NCI-H774 (cell line): ENCODE measurements around the gene COMMD6.
"Not testable (repeated sequence)": the region's sequence is repeated elsewhere in the genome, so short reads cannot be mapped to it uniquely, and the experiment has no call there.

Experiments
- DNase-seq: peaks from one replicate; lab custom pipeline; 2025; lab: John Stamatoyannopoulos, UW

The COMMD6 gene

DNA sequence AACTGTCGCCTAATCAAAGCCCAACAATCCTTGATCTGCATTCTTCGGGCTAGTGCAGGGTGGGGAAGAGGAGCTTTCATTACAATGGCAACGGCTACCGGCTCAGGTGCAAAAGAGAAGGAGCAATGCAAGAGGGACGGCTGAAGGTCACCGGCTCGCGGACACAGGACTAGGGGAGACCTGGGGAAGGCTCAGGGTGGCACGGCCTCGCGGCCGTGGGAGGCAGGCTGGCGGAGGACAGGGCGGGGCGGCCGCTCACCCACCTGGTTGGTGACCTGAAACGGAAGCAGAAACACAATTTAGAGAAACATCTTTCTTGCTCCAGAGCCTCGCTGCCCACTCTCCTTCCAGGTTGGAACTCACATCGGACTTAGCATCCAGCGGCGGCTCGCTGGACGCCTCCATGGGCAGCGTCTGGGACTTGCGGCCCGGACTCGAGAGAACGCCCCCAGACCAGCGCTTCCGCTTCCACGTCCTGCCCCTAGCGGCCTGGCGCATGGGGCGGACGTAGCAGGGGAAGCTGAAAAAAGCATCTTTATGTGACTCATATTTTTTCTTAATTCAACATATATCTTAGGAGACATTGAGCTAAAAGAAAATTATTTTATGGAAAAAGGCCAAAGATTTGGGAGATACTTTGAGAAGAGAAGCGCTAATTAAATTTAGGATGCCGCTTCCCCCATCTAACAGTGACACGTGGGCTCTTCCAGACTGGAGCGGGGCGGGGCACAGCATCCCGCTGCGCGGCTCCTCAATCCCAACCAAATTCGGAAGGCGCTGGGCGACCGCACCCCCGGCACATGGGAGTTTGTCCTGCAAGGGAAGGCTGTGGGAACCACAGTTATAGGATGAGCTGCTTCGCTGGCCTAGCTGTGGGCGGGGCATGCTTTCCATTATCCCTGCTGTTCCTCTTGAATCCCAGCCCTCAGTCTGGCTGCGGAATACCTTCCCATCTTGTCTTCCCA, at the start of gene COMMD6:
TSS of gene COMMD6 (minus strand) at position 441 of the 965 bp plus-strand sequence. CDS start at position 405, 36 bp downstream.
- peak; percentile 60 for DNase-seq

DNA sequence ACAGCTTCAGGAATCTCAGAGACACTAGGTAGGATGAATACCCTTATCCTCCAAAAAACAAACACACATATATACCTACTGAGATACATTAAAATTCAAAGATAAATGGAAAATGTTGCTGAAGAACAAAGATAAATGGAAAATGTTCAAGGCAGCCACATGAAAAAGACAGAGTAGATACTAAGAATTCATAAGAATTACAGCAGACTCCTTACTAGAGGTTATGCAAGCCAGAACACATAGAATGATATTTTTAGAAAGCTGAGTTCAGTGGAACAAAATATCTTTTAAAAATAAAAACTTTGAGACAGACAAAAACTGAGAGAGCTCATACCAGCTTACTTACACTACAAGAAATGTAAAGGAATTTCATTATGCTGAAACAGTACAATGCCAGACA, 47.5 kb upstream of the COMMD6 start:
- DNase-seq: no peak

DNA sequence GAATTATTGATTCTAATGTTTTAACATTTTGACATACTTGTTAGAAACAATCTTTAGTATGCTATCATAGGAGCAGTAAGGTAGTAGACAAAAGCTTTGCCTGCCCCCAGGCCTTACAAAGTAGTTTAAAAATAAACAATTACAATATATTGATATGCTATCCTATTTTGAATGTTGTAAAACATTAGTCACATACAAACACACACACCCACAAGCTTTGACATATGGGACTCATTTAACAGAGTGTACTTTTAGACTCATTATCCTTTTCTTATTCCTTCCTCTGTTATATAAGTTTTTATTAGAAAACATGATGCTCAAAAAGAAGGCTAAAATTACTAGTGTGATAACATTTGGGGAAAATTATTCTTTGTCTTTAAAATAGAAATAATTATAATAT, 45.5 kb upstream of the COMMD6 start:
- no peak for DNase-seq

DNA sequence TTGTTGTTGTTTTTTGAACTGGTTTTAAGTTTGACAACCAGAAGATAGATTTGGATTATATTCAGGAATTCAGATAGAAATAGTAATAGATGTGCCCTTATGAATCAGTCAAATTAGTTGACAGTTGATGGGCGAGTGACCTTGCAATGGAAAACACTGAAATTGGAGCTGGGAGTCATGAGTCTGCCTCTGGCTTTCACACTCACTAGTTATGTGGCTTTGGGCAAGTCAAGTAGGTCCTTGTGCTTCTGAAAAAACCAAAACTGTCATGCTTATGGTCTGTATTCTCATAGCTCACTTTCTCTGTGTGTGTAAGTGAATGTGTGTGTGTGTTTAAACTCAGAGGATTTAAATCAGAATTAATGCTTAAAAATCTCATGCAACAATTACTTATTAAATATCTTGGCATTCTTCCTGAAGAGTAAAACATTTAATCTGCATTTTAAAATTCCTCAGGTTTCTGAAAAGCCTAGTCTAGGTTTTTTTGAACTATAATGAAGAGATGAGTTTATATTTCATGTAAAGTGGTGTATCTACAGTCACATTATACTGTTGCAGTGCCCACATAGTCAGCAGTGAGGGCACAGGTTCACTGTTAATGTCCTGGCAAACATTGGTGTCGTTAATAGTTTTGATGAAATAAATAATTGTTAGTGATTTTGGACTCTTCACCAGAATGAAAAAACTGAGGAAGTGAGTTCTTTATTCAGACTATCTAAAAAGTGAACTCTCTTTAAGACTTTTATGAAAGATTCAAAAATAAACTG, 44.4 kb upstream of the COMMD6 start:
- DNase-seq: no peak

DNA sequence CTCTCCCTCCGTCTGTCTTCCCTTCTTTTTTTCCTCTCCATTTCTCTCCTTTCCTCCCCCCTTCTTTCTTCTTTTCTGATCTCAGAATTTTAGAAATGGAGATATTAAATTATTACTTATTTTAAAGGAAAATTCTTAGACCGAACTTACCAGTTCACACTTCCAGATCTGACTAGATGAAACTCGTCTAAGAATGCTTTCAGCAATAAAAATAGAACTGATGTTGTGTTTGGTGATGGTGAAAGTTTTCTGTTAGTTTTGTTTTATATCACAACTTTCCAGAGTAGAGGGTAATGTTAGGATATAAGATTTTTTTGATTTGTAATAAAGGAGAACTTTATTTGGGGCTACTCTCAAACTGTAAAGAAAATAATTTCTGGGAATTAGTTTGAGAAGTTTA, 41.9 kb upstream of the COMMD6 start:
- no peak for DNase-seq

DNA sequence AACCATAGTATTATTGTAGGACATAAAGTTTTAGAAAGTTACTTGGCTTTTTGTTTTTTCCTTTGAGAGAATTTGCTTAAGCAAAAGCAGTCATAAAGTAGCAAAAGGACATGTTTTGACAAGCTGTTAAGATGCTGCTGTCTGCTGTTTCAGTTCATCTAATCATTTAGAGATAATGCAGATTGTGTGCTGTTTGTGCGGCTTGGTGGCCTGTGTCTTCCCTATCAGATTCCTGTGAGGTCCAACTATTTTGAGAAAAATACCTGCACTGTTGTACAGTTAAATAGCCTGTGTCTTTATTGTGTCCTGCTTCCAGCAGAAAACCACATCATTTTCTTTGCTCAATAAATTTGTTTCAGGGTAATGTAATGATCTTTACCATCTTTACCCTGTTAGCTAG, 31.9 kb upstream of the COMMD6 start:
- no peak for DNase-seq

DNA sequence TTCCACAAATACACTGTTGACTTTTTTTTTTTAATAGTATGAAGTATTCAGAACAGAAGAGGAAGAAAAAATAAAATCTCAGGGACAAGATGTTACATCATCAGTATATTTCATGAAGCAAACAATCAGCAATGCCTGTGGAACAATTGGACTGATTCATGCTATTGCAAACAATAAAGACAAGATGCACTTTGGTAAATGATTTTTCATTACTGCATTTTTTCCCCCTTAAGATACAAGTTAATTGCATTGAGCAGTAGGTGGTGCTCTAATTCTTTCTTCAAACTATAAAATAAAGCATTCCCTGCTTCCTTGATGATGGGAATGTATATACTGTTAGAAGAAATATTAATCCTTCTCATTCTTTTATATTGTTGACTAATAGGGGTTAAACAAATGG, 29.0 kb upstream of the COMMD6 start:
- DNase-seq: no peak

DNA sequence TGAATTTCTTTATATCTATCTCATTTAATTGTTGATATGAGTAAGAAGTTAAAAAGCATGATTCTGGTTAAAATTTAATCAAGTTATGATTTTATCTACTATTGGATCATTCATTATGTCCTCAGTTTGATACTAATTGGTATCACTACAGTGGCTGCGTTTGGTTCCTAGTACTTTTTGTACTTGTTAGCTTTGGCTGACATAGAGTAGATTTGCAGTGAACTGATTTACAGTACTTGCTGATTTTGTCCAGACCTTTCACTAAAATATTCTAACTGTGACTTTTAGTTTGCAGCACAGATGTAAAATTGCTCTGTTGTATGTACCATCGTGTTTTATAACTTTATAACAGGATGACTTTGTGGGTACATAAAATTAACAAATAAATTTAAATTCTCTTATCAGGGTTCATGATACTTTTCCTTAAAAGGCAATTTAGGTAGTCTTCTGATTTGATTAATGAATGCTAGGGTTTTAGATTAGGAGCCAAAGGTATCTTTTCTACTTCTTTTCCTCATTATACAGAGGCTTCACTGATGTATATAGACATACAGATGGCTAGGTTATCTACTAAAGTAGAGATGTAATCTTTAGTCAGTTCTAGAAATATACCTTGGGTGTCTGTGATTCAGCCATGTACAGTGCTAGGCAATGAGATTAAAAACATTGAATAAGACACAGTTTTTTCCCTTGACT, 20.7 kb upstream of the COMMD6 start:
- DNase-seq: no peak

DNA sequence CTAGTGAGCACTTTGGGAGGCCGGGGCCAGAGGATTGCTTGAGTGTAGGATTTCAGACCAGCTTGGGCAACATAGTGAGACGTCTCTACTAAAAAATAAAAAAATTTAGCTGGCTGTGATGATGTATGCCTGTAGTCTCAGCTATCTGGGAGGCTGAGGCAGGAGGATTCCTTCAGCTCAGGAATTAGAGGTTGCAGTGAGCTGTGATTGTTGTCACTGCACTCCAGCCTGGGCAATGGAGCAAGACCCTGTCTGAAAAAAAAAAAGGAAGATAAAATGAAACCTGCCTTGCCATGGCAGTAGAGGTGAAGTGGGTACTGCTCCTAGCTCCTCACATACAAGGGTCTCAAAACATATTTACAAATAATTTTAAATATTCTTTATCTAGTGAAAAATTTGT, 19.3 kb upstream of the COMMD6 start:
- no peak for DNase-seq

DNA sequence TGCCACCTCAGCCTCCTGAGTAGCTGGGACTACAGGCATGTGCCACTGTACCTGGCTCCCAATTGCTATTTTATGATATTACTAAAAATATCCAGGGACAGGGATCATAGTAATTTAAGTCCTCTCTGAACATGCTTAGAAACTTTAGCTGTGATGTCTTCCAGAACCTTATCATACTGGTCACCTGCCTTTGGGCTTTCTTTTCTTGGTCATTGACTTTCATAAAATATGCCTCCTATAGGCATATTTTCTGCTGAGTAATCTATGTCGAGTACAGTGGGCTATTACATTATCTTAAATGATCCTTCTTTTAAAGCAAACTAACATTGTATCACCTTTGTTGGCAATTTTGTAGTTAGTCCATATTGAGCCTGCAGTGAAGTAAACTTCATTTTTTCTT, 18.2 kb upstream of the COMMD6 start:
- DNase-seq: no peak

DNA sequence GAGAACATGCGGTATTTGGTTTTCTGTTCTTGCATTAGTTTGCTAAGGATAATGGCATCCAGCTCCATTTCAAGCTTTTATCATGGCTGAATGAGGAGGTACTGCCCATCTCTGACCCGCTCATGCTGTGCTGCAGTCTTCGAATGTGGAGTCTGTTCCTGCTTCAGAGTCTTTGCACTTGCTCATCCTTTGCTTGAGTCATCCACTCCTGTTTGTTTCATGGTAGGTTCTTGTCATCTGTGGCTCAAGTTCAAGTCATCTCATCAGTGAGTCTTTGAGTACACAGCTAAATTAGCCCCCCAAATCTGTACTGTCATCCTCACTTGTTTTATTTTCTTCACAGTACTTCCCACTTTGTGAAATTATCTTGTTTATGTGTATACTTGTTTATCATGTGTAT, 17.3 kb upstream of the COMMD6 start:
- DNase-seq: no peak

DNA sequence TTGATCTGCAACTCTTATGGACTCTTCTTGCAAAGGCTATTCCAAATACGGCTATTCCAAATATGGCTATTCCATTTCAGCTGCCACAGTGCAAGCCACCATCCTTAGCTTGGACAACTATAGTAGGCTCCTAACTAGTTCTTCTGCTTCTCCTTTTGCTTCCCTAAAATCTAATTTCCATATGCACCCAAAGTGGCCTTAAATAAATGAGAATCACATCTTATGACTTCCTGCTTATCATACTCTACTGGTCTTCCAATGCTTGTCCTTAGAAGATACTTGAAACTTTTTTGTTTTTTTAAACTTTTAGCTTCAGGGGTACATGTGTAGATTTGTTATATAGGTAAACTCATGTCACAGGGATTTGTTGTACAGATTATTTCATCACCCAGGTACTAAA, 16.8 kb upstream of the COMMD6 start:
- DNase-seq: no peak

DNA sequence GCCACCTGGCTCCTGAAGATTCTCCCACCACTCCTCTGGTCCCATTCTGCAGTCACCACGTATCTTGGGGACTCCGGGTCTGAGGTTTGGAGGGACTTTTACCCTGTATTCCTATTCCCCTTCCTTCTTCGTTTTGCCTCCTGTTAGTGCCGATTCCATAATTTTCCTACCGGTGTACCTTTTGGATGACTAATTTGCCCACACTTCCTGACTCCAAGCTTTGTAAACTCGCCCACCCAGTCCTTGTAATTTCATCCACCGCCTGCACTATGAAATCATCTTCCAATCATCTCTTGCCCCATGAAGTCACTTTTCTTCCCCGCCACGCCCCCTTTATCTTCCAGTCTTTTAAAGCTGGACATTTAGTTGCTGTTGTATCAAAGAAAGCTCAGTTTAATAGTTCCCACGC, 12.5 kb upstream of the COMMD6 start:
- no peak for DNase-seq

DNA sequence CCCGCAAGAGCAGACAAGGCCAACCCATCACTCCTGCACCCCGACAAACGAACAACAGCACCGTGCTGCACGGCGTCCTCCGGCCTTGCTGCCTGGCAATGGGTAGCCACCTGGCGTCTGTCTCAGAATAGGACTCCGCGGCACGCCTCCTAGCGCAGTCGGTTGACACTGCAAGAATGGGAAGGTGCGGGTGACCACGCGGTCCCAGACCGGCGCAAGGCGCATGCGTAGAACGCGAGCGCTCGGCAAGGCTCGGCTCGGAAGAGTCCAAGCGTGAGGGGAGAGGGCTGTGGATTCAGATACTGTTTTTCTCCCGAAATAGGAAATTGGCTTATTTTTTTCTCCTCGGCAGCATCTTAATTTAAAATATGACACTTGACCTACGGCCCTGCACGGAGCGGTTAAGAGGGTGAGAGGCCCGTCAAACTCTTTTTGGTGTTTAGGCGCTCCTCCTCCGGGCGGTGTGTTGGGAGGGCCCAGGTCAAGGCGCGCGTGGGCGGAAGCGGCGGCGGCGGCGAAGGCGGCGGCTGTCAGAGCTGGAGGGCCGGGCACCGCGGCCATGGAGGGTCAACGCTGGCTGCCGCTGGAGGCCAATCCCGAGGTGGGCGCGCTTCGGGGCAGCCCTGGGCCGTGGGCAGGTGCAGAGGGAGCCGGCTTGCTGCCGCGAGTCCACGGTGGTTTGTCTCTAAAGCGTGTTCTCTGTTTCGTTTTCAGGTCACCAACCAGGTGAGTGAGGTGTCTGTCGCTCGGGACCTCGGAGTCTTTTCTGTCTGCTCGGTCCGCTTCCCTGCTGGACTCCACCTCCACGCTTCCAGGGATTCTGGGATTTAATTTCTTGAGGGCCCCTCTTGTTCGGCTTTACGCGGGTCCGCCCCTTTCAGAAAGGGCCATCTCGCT, 11.9 kb upstream of the COMMD6 start, which contains the start of gene UCHL3:
TSS of gene UCHL3 (plus strand) at position 530 of the 897 bp plus-strand sequence. CDS start at position 560, 30 bp downstream.
- peak; percentile 87 for DNase-seq

DNA sequence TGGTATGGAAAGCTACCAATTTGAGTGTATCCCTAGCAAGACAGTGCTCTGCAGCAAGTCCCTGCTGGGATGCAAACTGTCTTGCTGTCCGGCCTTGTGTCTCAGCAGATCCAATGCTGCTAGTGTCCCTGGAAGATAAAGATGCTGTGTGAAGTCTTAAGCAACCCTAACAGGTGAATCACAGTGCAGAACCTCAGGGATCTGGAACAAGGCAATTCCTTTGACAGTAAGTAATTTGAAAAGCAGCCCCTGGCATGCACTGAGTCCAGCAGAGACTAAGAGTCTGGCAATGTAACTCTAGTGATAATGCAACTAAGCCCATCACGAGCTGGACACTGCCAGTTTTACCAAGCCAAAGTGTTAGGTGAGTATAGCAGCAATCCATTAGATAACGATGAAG, 10.3 kb upstream of the COMMD6 start:
- DNase-seq: no peak

DNA sequence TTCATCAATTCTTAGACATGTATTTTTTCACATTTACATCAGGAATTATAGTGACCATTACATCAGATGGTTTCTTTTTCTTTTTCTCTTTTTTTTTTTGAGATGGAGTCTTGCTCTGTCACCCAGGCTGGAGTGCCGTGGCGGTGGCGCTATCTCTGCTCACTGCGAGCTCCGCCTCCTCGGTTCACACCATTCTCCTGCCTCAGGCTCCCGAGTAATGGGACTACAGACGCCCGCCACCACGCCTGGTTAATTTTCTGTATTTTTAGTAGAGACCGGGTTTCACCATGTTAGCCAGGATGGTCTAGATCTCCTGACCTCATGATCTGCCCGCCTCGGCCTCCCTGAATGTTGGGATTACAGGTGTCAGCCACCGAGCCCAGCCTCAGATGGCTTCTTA, 7.7 kb upstream of the COMMD6 start:
- DNase-seq: not testable (repeated sequence)

DNA sequence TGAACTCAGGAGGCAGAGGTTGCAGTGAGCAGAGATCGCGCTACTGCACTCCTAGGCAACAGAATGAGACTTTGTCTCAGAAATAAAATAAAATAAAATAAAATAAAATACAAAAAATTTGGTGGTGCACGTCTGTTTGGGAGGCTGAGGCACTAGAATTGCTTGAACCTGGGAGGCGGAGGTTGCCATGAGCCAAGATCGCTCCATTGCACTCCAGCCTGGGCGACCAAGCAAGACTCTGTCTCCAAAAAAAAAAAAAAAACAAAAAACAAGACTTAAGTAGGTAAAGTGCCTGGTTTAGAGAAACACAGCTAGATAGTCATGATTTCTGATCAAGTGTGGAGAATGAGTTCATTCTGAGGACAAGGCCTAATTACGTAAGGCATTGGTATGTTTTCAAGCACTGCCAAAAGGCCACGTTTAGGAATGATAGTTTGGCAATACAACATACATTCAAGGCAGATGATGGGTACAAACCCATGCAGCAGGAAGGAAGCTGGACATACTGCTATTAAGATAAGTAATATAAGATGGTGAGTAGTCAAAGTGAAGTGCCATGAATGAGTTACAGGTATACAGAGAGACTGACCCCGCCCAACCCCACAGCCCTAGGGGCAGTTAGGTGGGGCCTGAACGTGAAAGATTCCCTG, 7.2 kb upstream of the COMMD6 start:
- no peak for DNase-seq

DNA sequence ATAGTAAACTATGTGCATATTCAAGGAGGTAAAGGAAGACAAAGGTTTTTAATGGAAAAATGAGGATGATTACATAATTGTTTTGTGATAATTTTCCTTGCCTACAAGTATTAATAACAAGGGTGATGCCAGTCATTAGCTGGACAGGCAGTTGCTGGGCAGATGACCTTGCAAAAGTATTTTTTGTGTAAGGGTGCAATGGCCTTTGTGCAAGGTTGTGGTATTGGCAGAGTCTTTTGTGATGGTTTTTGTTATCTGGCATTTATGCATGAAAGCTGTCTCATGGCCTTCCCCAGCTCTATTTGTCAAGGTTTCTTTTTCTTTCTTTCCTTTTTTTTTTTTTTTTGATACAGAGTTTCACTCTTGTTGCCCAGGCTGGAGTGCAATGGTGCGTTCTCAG, 4.3 kb upstream of the COMMD6 start:
- DNase-seq: no peak

DNA sequence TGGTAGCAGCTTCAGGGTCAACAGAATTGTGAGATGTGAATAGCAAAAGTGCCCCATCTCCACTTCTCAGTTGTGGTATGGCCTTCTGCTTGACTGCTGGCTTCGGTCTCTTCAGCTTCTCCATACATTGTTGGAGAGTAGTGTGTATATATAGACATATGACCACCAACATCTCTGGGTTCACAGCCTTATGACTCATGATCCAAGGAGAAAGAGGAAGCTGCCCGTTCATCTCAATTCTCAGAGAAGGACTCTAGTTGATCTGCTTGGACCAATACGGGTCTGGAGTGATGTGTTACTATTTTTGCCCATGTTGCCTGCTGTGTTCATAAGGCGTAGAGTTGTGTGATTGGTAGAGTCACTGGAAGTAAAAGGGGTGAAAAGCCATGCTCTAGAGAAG, 3.6 kb upstream of the COMMD6 start:
- DNase-seq: no peak

DNA sequence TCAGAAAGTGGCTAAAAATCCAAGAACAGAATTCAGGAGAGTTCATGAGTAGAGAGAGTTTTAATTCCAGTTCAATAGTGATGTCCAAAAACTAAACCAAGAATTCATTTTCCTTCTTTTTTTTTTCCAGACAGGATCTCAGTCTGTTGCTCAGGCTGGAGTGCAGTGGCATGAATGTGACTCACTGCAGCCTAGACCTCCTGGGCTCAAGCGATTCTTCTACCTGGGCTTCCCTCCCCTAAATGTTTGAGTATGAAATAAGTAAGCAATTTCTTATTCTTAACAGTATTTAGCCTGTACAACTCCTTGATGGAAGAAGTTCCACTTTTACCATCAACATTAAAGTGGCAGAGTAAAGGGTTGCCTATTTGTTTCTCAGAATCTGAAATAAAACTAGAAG, 3.8 kb downstream of the COMMD6 start:
- no peak for DNase-seq

DNA sequence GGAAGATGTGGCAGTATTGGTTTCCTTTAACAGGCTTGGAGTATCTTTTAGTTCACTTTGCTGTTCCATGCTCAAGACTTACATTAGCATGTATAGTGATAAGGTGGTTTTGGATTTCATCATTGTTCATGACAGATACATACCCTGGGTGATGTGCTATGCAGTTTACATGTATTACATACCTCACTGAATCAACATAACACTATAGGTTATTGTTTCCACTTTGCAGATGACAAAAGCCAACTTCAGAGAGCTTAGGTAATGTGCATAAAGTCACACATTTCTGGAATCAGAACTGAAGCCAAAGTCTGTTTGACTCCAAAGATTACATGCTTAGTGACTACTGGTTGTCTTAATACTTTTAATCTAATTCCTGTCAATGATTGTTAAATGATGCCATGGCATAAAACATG, 7.1 kb downstream of the COMMD6 start:
- DNase-seq: no peak
